DMS153 (cell line): ENCODE measurements around the gene C11orf71.
A peak's percentile ranks its signal among the peaks of the same experiment; 100 is the strongest.

Experiments
- DNase-seq: peaks from one replicate; lab custom pipeline; 2025; lab: John Stamatoyannopoulos, UW

C11orf71 gene, protein sequence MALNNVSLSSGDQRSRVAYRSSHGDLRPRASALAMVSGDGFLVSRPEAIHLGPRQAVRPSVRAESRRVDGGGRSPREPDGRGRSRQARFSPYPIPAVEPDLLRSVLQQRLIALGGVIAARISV

GRCh38 chr11:114400216-114400914 lies at the start of gene C11orf71, which contains the start of gene RBM7:
C11orf71 (minus strand) TSS chr11:114400511; CDS start chr11:114400331, 180 bp downstream.
RBM7 (plus strand) TSS chr11:114400666; CDS start chr11:114400672, 6 bp downstream.
- peak; percentile 97 for DNase-seq

- no peak for DNase-seq
Measured at GRCh38 chr11:114449845-114450244, 49.5 kb upstream of the C11orf71 start.

- DNase-seq = no peak
Measured at GRCh38 chr11:114448749-114449482, 48.6 kb upstream of the C11orf71 start.

DNA sequence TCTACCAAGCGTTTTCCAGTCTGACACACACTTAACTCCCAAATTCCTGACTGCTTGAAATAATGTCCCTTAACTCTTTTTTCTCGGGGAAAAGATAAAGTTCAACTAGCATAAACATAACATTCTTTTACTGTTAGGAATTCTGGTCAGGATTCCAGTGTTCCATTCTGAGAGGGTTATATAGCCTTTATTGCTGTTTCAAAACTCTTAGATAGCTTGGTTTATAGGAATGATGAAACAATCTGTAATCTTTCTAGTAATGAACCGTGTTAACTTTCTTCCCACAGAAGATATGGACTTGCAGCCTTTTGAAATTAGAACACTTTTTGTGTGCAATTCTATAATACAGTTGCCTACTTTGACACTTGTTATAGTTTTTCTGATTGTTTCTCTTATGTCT lies 47.6 kb upstream of the C11orf71 start:
- no peak for DNase-seq

DNA sequence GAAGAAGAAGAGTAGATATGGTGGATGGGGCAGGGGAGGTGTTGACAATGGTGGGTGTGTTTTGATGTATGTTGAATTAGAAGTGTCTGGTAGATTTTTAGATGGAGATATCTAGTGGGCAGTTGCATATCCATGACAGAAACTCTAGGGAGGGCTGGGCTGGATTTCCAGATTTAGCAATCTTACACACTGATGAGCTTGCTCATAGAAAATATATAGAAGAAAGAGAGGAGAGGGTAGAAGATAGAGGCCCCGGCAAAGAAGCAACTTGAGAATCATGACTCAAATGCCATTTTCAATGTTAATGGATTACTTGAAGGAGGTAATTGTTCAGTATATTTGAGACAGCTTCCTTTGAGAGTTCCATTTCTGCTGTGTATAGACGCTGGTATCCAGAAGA lies 47.1 kb upstream of the C11orf71 start:
- DNase-seq = no peak

DNA sequence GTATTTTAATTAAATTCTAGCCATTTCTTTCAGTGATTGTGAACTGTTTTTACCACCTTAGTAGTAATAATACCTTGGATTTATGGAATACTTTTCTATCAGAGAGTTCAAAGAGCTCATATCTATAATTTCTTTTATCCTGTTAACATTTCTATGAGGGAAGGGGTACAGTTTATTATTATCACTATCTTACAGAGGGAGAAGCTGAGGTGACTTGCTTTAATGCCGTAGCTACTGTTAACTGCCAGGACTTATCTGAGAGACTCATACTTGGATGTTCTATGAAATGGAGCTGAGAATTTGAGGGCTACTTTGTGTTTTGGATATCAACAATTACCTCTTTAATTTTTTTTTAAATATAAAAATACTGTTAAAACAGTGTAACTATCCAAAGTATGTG lies 42.2 kb upstream of the C11orf71 start:
- no peak for DNase-seq

DNA sequence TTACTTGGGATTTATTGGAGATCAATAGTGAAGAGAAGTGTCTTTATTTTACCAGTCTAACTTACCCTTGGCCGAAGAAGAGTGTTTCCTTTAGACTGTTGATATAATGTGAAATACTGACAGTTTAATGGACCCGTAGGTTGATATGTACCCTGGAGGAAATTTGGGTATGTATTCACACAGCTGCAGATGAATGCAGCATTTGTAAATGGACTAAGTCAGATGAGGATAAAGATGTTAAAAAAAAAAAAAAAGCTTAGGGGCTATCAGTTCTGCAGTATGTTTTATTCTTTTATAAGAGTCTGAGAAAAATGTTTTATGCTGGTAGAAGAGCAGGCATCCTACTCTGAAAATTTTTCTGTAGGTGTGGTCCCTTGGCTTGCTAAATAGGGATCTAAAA lies 41.6 kb upstream of the C11orf71 start:
- DNase-seq = peak; percentile 16

GRCh38 chr11:114440971-114441763 lies 40.9 kb upstream of the C11orf71 start:
- DNase-seq = peak; percentile 10

- DNase-seq = no peak
Measured at GRCh38 chr11:114440121-114440860, 40.0 kb upstream of the C11orf71 start.

DNA sequence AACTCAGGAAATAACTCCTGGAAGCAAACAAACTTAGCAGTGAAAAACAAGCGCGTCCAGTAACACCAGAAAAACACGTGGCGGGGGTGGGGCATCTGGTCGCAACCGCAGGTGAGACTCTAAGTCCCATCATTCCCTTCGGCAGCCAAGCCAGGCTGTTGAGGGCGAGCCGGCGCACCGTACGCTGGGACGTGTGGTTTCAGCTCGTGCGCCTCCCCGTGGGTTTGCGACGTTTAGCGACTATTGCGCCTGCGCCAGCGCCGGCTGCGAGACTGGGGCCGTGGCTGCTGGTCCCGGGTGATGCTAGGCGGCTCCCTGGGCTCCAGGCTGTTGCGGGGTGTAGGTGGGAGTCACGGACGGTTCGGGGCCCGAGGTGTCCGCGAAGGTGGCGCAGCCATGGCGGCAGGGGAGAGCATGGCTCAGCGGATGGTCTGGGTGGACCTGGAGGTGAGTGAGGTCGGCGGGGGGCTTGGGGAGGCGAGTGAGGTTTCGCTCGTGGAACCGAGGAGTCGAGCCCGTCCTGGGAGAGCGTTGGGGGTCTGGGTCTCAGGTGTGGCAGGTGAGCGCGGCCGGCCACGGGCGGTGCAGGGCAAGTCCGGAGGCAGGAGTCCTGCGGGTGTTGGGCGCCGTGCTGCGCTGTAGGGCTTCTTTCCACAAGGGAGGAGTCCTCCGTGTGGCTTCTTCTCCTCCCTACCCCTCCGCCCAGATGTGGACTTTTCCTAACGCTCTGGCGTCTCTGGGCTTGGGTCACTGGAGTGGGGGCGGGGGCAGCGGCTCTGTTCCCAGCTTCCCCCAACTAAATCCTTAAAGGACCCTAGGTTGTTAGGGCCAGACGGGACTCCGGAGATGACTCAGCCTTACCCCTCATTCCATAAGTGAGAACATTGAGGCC lies 39.2 kb upstream of the C11orf71 start, which contains the start of gene REXO2:
Gene REXO2, plus strand, starts transcription at position 239 of the 892 bp plus-strand sequence. Its CDS starts 62 bp downstream, at position 301.
- DNase-seq = peak; percentile 91

- DNase-seq = no peak
Measured at GRCh38 chr11:114438303-114438702, 38.0 kb upstream of the C11orf71 start.

- DNase-seq = no peak
Measured at GRCh38 chr11:114433376-114433775, 33.1 kb upstream of the C11orf71 start.

- DNase-seq = no peak
Measured at GRCh38 chr11:114432893-114433292, 32.6 kb upstream of the C11orf71 start.

DNA sequence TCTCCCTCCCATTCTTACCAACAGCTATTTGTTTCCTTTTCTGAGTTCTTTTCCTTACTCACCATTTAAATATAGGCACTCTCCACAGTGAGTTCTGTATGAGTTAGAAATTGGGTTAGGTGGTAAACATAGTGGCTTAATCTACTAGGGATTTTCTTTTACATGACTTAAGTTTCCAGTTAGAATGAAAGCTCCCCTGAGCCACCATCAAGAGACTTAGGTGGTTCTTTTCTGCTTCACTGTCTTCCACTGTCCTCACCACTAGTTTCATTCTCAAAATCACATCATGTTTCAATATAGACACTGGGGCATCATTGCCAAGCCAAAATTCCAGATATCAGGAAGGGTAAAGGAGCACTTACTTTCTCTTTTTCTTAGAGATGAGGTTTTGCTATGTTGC lies 30.0 kb upstream of the C11orf71 start:
- no peak for DNase-seq

DNA sequence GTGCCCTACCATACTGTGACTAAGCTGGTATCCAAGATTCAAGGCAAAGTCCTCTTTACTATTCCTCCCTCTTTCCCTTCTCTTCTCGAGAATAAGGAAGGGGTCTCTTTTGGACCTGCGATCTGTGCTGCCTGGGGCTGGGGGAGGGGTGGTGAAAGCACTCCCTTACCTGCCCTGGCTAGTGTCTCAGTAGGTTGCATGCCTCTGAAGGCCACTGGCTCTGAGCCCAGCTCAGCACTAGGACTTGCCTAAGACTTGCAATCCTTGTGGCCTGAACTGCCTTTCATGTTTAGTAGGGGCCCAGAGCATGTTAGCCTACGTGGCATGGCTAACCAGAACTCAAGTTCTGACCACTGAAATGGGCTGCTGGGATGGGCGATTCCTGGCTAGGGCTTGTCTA lies 26.0 kb upstream of the C11orf71 start:
- DNase-seq = no peak

DNA sequence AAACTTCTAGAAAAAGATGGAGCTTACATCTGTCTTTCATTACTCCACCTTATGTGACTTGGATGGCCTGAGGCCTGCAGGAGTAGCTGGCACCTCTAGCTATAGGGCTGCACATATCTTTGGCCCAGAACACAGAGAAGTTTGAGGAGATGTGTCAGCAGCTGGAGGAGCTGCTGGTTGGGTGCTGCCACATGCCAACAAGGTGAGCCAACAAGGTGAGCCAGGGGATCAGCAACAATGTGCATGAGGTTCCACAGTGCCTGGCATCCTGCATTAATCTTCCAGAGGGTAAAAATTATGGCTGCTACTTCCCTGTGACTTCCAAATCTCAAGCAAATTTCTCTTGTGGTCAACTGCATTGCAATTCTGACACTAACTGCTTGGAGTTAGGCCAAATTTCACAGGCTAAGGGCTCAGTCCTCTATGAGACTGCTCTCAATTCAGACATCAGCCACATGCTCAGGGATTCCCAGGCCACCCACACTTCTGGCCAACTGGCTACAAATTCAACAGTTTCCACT lies 16.2 kb upstream of the C11orf71 start:
- DNase-seq = no peak

DNA sequence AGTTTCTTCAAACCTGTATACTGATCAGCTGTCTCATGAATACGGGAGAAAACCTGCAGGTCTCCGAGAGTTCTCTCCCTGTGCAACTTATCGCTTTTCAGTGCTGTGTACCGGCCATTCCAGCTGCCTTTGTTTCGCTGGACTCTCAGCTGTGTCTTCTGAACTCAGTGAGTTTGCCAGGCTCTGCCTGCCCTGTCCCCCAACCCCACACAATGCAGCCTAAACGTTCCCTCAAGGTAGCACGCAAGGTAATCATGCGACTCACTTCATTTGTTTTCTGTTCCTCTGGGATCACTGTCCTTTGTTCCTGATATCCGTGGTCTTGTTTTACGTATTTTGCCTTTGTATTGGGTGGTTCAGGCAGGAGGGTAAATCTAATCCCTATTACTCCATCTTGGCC lies 13.6 kb upstream of the C11orf71 start:
- DNase-seq = no peak

DNA sequence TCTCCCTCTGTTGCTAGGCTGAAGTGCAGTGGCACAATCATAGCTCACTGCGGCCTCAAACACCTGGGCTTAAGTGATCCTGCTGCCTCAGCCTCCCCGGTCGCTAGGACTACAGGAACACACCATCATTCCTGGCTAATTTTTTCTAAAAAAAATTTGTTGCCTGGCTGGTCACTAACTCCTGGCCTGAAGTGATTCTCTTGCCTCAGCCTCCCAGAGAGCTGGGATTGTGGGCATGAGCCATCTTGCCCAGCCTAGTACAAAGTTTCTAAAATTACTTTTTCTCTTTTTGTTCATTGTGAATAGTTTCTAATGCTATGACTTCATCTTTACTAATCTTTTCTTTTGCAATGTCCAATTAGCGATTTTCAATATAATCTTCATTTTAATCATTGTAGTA lies 12.6 kb upstream of the C11orf71 start:
- no peak for DNase-seq

DNA sequence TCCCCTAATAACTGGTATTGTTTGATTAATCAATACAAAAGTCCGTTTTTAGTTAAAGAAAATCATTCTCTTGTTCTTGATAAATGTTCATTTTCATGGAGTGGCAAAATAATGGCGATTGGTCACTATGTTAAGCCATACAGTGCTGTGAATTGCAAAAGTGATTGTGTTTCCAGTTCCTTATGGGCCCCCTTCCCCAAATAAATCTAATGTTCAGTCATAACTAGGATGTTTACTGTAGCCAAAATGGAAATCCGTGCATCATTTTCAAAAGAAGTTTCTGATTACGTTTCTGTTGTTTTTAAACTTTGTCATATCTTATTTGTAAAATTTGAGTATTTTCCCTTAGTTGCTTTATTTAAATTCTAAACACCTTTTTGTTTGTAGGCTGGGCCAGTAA lies 1.0 kb upstream of the C11orf71 start:
- no peak for DNase-seq

- no peak for DNase-seq
Measured at GRCh38 chr11:114400915-114401223, 558 bp upstream of the C11orf71 start.
